GM21786 (cell line): Measurements from ENCODE around the gene CAST.
"Not testable (repeated sequence)": the region's sequence is repeated elsewhere in the genome, so short reads cannot be mapped to it uniquely, and the experiment has no call there.

Experiments
- ATAC-seq: cut with Tn5 transposase; IDR thresholded peaks from one replicate; pipeline ENCODE4 v1.9.1; 2021; ENCODE audit not compliant: unreplicated experiment

CAST gene

DNA sequence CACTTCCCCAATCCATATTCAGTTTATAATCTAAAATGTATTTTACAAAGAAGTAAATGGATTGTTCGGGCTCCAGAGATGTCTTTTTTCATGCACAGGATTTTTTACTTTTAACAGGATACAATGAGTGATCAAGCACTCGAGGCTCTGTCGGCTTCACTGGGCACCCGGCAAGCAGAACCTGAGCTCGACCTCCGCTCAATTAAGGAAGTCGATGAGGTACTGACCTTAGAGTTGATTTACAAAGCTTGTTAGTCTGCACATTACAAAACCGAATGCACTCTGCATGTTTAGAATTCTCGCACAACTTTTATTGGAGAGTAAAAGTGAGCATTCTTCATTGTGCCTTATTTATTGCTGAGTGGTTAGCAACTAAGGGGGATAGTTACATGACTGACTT lies 80.4 kb downstream of the CAST start:
- no peak for ATAC-seq

DNA sequence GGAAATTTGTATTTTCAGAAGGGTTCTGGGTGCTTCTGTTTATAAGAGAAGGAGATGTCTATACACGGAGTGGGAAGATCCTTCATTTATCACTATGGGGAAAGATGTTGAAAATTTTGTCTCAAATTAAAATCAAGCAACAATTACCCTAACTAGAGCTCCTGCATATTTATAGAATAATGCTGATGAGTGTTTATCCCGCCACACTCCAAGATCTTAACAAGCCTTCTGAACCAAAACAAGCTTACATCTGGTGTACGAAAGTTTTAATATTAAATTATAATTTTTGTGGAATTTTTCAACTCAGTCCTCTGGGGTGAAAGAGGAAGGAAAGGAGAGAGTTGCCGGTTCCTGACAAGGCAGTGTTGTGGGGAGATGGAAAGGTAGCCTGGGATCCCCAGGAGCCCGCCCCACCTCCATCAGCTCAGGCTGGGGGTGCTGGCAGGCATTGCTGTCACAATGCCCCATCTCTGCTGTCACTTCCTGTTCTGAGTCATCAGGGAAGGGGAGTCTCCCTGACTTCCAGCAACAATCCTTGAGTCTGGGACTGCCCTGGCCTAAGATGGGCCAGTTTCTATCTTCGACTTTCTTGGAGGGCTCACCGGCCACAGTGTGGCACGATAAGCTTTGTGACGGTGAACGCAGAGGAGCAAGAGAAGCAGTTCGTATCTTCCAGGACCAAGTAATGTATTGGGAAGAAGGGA lies 81.0 kb downstream of the CAST start:
- ATAC-seq, result no peak

DNA sequence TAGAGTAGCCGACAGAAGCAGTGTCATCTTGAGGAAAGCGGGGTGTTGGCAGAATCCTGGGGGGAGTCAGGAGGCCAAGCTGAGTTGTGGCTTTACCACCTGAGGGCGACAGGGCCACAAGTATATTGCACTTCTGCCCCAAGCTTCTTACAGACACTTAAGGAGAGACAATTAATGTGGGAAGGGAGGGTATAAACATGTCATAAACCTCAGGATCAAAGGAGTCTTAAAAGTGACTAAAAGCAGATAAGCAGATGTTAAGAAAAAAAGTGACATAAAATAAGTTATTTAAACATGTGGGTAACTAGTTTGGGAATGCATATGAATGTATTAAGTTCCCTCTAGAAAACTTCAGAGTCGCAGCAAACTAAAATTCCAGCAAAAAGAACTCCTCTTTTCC lies 81.6 kb downstream of the CAST start:
- ATAC-seq, result no peak

DNA sequence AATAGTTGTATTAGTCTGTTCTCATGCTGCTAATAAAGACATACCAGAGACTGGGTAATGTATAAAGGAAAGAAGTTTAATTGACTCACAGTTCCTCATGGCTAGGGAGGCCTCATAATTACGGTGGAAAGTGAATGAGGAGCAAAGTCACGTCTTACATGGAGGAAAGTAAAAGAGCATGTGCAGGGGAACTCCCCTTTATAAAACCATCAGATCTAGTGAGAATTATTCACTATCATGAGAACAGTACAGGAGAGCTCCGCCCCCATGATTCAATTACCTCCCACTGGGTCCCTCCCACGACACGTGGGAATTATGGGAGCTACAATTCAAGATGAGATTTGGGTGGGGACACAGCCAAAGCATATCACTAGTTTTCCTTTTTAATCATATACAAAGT lies 82.0 kb downstream of the CAST start:
- not testable (repeated sequence) for ATAC-seq

DNA sequence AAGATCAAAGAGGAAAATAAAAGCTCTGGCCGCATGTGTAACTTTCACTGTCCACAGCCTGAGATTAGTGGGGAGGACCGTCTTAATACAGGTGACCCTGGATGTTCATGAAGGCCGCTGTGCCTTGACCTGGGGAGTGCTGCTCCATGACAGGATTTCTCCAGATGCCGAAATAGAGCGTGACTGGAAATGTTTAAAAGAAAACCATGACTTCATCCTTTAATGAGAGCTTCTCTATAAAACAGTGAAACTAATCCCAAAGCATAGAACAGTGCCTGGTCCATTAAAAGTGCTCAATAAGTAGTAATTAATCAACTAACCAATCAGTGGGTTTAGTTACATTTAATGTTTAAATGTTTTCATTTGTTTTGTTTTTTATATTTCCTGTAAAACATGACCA lies 82.8 kb downstream of the CAST start:
- ATAC-seq, result no peak

DNA sequence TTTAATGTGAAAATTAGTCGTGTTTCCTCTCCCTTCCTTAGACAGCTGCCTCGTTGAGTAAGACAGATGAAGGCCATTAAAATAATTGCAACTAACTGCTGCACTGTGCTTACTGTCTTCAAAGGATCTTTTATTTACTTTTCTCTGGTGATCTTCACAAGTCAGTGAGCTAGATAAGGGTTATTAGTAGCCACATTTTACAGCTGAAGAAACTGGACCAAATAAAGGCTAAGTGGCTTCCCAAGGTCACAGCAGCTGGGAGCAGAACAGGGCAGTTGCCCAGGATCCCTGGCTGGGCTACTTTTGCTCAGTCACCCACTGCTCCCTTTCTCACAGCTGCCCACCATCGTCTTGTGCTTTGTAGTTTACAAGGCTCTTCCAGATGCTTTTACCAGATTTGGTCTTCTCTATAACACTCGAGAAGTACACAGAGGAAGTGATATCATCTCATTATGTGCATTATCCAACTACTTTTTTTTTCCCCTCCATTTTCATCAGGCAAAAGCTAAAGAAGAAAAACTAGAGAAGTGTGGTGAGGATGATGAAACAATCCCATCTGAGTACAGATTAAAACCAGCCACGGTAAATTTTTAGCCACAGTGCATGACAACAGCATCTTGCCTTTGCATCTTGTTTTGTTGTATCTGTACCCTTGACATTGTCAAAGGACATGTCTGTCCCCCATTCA lies 83.8 kb downstream of the CAST start:
- ATAC-seq, result no peak

DNA sequence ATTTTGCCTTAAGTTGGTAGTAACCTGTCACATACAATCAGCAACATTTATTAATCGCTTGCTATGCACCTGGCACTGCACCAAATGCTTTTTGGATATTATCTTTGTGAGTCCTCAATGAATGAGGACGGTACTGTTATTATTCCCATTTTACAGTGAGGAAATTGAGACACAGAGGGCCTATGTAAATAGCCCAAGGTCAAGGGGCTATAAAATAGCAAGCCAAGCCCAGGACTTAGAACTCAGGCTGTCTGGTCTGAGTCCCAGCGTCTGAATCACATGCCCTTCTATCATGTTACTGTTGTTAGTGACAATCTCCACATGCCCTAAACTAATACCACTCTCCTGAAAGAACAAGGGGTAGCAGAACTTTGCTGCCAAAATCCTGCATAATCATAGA lies 85.5 kb downstream of the CAST start:
- no peak for ATAC-seq

DNA sequence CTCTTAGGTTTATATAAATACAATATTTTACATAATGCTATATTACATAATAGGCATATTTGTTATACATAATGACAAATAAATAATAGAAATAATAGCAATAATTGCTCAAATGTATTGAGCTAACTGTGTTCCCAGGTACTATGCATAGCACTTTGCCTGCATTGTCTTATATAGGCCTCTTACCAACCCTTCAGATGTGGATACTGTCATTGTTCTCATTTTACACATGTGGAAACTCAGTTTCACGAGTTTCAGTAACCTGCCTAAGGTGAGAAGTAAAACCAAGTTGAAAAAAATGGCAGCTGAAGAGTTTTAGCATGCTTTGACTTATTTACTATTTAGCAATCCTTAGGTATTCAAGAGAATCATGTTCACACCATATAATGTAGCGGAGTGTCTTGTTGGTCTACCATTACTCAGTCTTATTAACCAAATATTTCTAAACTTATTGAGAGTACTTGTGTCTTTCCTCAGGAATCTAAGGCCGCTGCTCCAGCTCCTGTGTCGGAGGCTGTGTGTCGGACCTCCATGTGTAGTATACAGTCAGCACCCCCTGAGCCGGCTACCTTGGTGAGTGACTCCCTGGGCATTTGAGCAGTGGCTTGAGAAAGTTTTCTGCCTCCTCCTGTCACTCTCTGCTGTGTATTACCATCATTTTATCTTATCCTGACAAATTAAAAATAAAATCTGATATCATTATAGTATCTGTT lies 88.1 kb downstream of the CAST start:
- no peak for ATAC-seq

DNA sequence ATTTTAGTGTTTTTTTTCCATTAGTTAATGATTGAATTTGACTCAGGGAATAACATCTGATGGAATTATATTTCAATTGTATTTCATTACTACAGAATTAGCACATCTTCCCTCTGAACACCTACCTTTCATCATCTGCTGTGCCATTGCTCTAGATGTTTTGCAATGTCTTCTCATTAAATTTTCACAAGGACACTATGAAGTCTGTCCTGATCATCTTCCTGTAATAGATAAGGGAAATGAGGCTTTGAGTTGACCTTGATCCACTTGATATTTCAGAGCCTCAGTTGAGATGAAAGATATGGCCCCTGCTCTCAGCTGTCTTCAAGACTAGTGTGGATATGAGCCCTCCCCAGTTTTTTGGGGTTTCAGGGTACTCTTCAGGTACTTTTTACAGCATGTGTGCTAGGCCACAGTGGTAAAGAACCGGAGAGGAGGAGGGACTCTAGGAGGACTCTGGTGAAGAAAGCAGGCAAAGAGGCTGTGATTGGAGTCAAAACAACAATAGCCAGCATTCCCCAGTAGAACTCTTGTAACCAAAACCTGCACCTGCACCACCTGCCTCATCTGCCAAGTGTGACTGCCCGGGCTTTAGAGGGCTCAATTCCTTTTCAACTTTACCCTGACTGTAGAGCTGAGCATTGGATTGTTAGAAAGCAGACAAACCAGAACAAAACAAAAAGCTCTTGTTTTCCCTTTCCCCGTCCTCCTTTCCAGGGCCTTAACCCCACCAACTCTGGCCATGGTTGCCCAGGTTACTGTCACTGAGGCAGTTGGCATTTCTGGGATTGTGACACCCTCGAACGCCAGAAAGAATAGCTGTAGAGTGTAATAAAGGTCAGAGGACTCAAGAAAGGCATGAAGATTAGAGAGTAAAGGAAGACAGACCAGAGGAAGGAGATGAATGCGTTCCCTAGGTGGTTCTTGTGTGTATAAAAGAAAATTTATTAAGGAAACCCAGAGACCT lies 89.3 kb downstream of the CAST start:
- no peak for ATAC-seq

DNA sequence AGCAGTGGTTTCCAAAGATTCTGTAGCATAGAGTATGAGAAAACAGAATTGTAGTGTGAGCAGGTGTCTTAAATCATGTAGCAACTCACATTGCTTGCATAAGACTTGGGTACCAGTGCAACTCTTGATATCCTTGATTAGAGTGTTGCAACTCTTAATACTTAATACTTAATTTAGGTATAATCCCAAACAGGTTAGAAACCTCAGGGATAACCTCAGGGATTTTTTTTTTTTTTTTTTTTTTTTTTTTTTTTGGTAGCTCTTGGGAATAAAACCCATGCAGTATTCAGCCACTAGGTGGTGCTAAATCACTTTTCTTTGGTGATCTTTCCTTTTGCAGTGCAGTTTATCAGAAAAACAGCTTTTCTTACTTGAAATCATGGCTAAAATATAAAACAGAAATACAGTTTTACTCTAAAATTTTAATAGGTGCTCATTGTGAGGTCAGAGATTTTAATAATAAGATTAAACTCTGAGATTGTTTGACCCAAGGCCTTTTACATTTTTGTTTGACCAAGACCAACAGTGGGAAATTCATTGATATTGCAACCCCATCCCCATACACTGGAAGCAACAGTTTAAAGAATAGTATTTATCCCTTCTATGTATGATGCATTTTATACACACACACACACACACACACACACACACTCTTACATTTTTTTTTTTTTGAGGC lies 90.3 kb downstream of the CAST start:
- no peak for ATAC-seq

DNA sequence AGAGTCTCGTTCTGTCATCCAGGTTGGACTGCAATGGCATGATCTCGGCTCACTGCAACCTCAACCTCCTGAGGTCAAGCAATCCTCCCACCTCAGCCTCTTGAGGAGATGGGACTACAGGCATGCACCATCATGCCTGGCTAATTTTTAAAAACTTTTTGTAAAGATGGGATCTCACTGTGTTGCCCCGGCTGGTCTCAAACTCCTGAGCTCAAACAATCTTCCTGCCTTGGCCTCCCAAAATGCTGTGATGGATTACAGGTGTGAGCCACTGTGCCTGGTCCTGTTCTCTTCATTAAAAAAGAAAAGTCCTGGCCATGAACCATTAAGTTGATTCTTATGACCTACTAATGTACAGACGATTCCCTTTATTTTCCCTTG lies 90.8 kb downstream of the CAST start:
- no peak for ATAC-seq

DNA sequence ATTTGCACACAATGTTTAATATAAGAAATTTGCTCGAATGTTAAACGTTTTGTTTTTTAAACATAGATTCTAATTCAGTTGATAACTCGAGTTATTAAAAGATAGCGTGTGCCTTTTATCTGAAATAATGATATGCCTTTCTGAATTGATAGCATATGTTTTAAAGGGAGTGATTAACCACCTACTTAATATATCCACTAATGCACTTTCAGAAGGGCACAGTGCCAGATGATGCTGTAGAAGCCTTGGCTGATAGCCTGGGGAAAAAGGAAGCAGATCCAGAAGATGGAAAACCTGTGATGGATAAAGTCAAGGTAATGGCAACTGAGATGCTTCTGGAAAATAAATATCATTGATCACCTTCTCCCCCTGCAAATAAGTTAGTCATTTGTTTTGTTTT lies 91.7 kb downstream of the CAST start:
- ATAC-seq, result no peak

DNA sequence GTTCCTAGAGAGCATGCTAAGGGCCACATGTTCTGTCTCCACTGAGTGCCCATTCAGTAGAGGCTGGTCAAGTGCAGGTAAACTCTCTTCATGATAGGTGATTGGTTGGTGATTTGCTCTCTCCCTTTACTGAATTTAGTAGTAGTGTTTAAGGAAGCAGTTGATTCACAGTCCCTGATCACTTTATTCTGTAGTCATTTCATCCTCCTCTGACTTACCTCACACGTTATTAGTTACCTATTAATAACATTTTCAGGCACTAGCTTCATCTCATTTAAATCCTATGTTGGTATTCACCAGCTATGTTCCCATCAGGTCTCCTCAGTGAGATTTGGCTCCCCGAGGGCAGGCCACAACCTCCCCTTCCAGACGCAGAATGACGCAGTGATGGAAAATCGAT lies 93.7 kb downstream of the CAST start:
- ATAC-seq, result no peak

DNA sequence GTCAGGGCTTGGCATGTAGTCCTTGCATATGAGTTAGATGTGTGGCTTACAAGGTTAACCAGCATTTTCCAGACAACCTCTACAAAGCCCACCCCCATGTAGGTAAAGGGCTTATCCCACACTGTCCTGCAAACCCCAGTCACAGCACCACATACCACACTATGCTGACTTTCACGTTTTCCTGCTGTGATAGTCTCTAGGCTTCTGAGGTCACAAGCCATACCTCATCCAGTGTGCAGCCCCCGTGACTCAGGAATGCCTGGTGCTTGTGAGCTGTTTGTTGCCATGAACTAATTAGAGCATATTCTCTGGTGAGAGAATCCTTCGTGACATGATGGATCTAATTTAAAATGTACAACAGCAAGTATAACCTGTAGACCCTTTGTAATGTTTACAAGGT lies 94.8 kb downstream of the CAST start:
- no peak for ATAC-seq

DNA sequence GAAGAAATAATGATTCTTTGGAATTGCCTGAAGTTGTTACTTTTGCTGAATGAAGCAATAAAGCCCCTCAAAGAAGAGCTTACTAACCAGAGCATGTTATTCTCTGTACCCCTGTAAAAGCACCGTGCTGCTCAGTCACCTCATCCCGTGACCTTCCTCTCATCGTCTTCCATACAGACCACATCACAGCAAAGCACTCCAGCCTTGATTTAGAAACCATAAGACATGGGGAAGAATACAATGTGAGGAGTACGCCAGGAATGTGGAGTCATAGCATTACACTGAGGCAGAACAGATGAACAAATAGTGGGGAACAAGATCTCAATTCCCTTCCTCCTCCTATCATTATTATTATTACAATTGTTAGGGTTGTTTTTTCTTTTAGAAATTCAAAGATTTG lies 96.4 kb downstream of the CAST start:
- ATAC-seq, result no peak

DNA sequence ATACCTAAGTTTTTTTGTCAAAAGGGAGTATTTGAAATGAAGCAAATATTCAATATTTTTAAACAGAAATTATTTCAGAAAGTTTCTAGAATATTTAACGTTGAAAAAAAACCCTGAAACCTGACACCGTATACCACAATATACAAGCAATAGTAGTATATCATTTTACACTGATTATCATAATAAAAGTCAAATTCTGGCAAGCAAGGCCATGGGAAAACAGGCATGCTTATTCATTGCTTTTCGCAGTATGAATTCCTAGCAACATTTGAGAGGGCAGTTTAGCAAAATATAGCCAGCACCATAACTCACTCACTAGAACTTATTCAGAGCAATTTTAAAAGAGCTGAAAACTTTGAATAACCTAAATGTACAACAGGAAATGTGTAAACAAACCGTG lies 99.4 kb downstream of the CAST start:
- ATAC-seq, result no peak

DNA sequence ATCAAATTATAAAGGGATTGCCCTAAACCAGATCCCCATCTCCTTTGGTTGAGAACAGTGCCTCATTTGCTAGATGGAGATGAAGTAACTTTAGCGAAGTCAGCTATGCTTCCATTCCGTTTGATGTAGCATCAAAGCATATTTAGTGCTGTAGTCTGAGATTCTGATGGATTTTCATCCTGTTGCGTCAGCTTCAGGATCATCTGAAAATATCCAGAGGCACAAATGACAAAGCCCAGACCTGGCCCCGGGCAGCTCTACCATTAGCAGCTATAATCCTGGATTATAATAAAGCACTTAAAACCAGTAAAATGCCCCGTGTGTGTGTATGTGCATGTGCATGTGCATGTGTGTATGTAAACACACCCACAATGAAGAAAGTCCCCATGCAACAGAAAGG lies 100.8 kb downstream of the CAST start:
- no peak for ATAC-seq

DNA sequence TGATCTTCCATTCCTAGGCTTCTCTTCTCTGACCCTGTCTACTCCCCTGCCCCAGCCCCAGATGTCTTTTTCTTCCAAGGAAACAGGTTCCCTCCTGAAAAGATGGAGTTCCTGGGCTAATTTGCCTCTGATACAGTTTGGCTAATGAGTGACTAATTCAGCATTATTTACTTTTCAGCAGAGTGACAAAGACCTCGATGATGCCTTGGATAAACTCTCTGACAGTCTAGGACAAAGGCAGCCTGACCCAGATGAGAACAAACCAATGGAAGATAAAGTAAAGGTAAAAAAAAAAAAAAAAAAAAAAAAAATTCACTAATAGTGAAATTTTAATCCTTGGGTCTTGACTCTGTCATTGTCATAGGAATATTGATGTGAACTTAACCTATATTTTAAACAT lies 102.9 kb downstream of the CAST start:
- no peak for ATAC-seq

DNA sequence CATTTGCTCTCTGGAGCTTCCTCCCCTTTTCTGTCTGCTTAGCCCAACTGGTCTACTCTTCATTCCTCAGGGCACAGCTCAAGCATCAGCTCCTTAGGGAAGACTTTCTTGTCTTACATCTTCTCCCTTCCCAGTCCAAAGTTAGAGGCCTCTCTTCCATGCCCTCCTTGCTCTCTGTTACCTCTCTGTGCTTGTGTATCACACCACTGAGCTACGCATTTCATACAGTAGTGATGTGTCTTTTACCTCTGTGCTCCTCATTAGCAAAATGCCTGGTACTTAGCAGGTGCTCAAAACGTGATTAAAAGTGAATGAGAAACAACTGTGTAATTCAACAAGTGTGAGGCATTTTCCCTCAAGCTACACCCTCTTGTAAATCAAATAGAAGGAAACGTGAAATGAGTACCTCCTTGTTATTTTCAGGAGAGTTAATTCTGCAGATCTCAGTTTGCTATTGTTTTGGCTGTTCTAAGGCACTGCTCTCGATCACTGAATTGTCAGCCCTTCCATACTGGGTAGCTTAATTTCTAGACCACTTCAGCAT lies 106.6 kb downstream of the CAST start:
- ATAC-seq, result no peak

DNA sequence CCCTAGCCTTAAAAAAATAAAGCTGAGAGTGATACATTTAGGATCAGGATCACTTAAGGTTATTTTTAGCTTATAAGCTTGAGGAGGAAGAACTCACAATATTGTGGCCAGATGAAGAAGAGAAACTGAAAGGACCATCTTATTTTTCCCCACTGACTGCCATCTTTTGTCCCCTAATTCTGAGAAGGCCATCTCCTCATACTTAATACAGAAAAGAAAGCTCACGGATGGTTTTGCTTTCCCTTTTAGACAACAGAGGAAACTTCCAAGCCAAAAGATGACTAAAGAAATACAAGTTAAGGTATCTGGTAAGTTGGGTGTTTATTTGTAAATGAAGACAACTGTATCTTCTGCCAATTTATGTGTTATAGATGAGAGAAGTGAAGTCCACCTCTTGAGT lies 109.2 kb downstream of the CAST start:
- peak; percentile 60 for ATAC-seq
